Trophoblast cell (in vitro differentiated cells and primary cell): Measurements from ENCODE around the gene RAP1B.

Experiments
- DNase-seq, 2 donors: peaks; one replicate each; pipeline ENCODE4 v3.0.0-alpha.2; 2016
- H2AFZ ChIP-seq: 2 replicates; pipeline ENCODE4 v1.6.1; 2013; ENCODE audit warnings: low read length, moderate library complexity, mild to moderate bottlenecking; ENCODE audit not compliant: insufficient read depth, poor library complexity
- H2AK5ac ChIP-seq: 2 replicates; pipeline ENCODE4 v1.6.1; 2013; ENCODE audit warnings: mild to moderate bottlenecking, low read length
- H2BK120ac ChIP-seq: 2 replicates; pipeline ENCODE4 v1.6.1; 2013; ENCODE audit warnings: low read length, mild to moderate bottlenecking, moderate library complexity; ENCODE audit not compliant: insufficient read depth, poor library complexity
- H2BK12ac ChIP-seq: 2 replicates; pipeline ENCODE4 v1.6.1; 2013; ENCODE audit warnings: mild to moderate bottlenecking, low read length, moderate library complexity
- H2BK5ac ChIP-seq: 2 replicates; pipeline ENCODE4 v1.6.1; 2013; ENCODE audit warnings: low read length, low read depth, moderate library complexity, mild to moderate bottlenecking; ENCODE audit not compliant: poor library complexity
- H3K14ac ChIP-seq: 2 replicates; pipeline ENCODE4 v1.6.1; 2013; ENCODE audit warnings: mild to moderate bottlenecking, low read length
- H3K18ac ChIP-seq: 2 replicates; pipeline ENCODE4 v1.6.1; 2013; ENCODE audit warnings: mild to moderate bottlenecking, low read length
- H3K23ac ChIP-seq: 2 replicates; pipeline ENCODE4 v1.6.1; 2013; ENCODE audit warnings: low read length
- H3K27ac ChIP-seq: 2 replicates; pipeline ENCODE4 v1.5.1; 2013; ENCODE audit warnings: low read depth, mild to moderate bottlenecking, inconsistent platforms, low read length, moderate library complexity
- H3K27me3 ChIP-seq: 2 replicates; pipeline ENCODE4 v1.6.1; 2013; ENCODE audit warnings: inconsistent platforms, mild to moderate bottlenecking, low read length, moderate library complexity; ENCODE audit not compliant: insufficient read depth
- H3K36me3 ChIP-seq, 2 experiments: 1 replicate in 1 of 2; 2 replicates in 1 of 2; pipeline ENCODE4 v1.6.1; 2013; ENCODE audit warnings: low read length in 2 of 2, mild to moderate bottlenecking in 2 of 2, moderate library complexity in 1 of 2; ENCODE audit not compliant: insufficient read depth in 2 of 2, control insufficient read depth in 1 of 2
- H3K4ac ChIP-seq: 2 replicates; pipeline ENCODE4 v1.6.1; 2013; ENCODE audit warnings: low read depth, mild to moderate bottlenecking, low read length, moderate library complexity
- H3K4me1 ChIP-seq, 2 experiments: 1 replicate in 1 of 2; 2 replicates in 1 of 2; pipeline ENCODE4 v1.6.1; 2013; ENCODE audit warnings: low read length in 2 of 2, mild to moderate bottlenecking in 2 of 2, moderate library complexity in 1 of 2; ENCODE audit not compliant: insufficient read depth in 2 of 2, control insufficient read depth in 1 of 2
- H3K4me2 ChIP-seq: 2 replicates; pipeline ENCODE4 v1.6.1; 2013; ENCODE audit warnings: inconsistent platforms, mild to moderate bottlenecking, low read length, moderate library complexity
- H3K4me3 ChIP-seq: 2 replicates; pipeline ENCODE4 v1.5.1; 2013; ENCODE audit warnings: mild to moderate bottlenecking, low read depth, low read length, inconsistent platforms
- H3K79me1 ChIP-seq: one replicate; pipeline ENCODE4 v1.6.1; 2013; ENCODE audit warnings: low read length
- H3K79me2 ChIP-seq: 2 replicates; pipeline ENCODE4 v1.6.1; 2013; ENCODE audit warnings: low read length, mild to moderate bottlenecking; ENCODE audit not compliant: control insufficient read depth, insufficient read depth, poor library complexity
- H3K9ac ChIP-seq: 2 replicates; pipeline ENCODE4 v1.6.1; 2013; ENCODE audit warnings: mild to moderate bottlenecking, low read length
- H3K9me3 ChIP-seq: 2 replicates; pipeline ENCODE4 v1.6.1; 2013; ENCODE audit warnings: low read depth, mild to moderate bottlenecking, control low read depth, inconsistent platforms, low read length; ENCODE audit not compliant: insufficient read depth
- H4K12ac ChIP-seq: 2 replicates; pipeline ENCODE4 v1.6.1; 2013; ENCODE audit warnings: low read depth, mild to moderate bottlenecking, low read length, moderate library complexity
- H4K8ac ChIP-seq: 2 replicates; pipeline ENCODE4 v1.6.1; 2013; ENCODE audit warnings: low read depth, mild to moderate bottlenecking, low read length, moderate library complexity
- H4K91ac ChIP-seq: one replicate; pipeline ENCODE4 v1.6.1; 2013; ENCODE audit warnings: low read depth, mild to moderate bottlenecking, low read length, moderate library complexity
- WGBS: extraction: QIAGEN DNeasy Blood & Tissue Kit; methylation state at CpG from one replicate; pipeline ENCODE4 v1.1.7; 2013; ENCODE audit warnings: missing lambda C conversion rate; ENCODE audit not compliant: insufficient read length, insufficient coverage; ENCODE audit errors: extremely low coverage; 5-methylcytosine and 5-hydroxymethylcytosine counted together

RAP1B gene

DNA sequence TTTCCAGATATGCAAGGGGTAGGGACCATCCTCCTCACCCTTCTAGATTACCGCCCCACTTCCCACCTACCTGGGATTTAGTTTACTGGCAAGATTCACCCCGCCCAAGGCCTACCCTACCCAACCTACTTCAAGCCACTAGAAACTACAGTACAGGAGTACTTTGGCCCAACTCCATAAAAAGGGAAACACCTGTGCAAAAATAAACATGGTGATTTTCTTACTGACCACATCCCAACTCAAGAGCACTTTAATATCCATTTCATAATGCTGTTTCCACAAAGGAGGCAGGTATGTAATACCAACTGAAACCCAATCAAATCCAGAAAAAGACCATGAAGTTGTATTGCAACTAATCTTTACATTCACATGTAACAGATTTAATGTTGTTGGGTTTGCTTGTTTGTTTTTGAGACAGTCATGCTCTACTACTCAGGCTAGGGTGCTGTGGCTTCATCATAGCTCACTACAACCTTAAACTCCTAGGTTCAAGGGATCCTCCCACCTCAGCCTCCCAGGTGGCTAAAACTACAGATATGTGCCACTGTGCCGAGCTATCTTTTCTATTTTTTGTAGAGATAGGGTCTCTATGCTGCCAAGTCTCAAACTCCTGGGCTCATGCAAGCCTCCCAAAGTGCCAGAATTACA is 41.7 kb upstream of the RAP1B start:
- Histone ChIP-seq H3K27me3 (no peaks in the 10 kb centered on the region), H2BK120ac (peak overlapping the region; percentile 66), H3K9me3 (no peaks in the 10 kb centered on the region), H3K4me2 (no peak overlapping the region), H3K79me2 (no peaks in the 10 kb centered on the region), H3K14ac (no peak overlapping the region), H3K9ac (no peak overlapping the region), H4K8ac (no peak overlapping the region), H3K18ac (no peak overlapping the region), H2AFZ (no peak overlapping the region), H3K79me1 (no peaks in the 10 kb centered on the region), H3K4me3 (no peak overlapping the region), H3K4me1 (no peaks in the 10 kb centered on the region), H2AK5ac (no peak overlapping the region), H3K4ac (no peak overlapping the region), H4K12ac (no peak overlapping the region), H2BK5ac (no peak overlapping the region), H3K36me3 (no peaks in the 10 kb centered on the region), H2BK12ac (no peak overlapping the region), H3K27ac (no peak overlapping the region), H4K91ac (no peak overlapping the region), H3K23ac (no peak overlapping the region)
- DNase-seq = no peak
- WGBS = no CpG with 5 or more reads among the region's 3 CpGs

DNA sequence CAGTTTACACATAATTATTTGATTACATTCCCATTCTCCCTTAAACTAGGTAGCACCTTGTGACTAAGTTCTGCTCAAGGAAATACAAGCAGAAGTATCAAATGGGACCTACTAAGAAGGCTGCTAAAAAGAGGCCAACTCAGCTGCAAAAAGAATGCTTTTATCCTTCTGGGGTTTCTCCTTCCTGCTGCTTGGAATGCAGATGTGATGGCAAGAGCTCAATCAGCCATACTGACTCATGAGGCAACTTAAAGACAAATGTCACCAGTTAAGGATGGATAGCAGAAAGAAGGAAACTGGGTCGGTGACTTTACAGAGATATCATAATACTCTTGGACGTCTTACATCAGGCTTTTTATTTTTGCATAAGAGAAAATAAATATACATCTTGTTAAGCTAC is 38.0 kb upstream of the RAP1B start:
- Histone ChIP-seq H3K4me1 (no peaks in the 10 kb centered on the region), H3K4me3 (no peak overlapping the region), H4K8ac (no peak overlapping the region), H3K9ac (no peak overlapping the region), H2BK5ac (no peak overlapping the region), H2AK5ac (no peak overlapping the region), H3K27ac (no peak overlapping the region), H2AFZ (no peak overlapping the region), H2BK120ac (no peak overlapping the region), H4K12ac (no peak overlapping the region), H3K79me1 (no peaks in the 10 kb centered on the region), H3K23ac (no peak overlapping the region), H3K27me3 (no peaks in the 10 kb centered on the region), H3K14ac (no peak overlapping the region), H3K4ac (no peak overlapping the region), H3K36me3 (no peaks in the 10 kb centered on the region), H3K18ac (no peak overlapping the region), H2BK12ac (no peak overlapping the region), H3K79me2 (no peaks in the 10 kb centered on the region), H4K91ac (no peak overlapping the region), H3K4me2 (no peak overlapping the region), H3K9me3 (no peaks in the 10 kb centered on the region)
- no peak for DNase-seq
- no CpG with 5 or more reads among the region's 2 CpGs for whole genome bisulfite sequencing

DNA sequence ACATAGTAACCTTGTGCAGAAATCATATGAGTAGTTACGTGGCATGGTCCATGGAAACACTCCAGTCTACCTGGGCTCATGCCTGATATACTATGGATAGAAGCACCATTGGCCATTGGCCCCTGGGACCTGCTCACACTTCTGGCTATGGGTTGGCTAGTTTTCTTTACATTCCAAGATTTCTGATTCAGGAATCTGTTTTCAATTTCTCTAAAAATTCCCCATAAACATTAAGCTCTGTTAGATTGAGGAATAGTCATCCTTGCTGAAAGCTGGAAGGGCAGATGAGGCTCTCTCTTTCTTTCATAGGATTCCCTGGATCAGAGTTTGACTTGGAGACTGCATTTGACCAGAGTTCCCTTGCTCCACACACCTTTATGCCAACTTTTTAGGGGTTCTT is 37.3 kb upstream of the RAP1B start:
- Histone ChIP-seq H3K18ac (no peak overlapping the region), H4K8ac (no peak overlapping the region), H2BK5ac (no peak overlapping the region), H3K4me3 (no peak overlapping the region), H3K4me2 (no peak overlapping the region), H3K79me1 (no peaks in the 10 kb centered on the region), H2AK5ac (no peak overlapping the region), H3K27me3 (no peaks in the 10 kb centered on the region), H2BK120ac (no peak overlapping the region), H3K9me3 (no peaks in the 10 kb centered on the region), H4K12ac (no peak overlapping the region), H3K4ac (no peak overlapping the region), H3K14ac (no peak overlapping the region), H2AFZ (no peak overlapping the region), H2BK12ac (no peak overlapping the region), H3K27ac (no peak overlapping the region), H4K91ac (no peak overlapping the region), H3K4me1 (no peaks in the 10 kb centered on the region), H3K23ac (no peak overlapping the region), H3K9ac (no peak overlapping the region), H3K36me3 (no peaks in the 10 kb centered on the region), H3K79me2 (no peaks in the 10 kb centered on the region)
- WGBS = no CpG with 5 or more reads among the region's 1 CpG
- DNase-seq = no peak

DNA sequence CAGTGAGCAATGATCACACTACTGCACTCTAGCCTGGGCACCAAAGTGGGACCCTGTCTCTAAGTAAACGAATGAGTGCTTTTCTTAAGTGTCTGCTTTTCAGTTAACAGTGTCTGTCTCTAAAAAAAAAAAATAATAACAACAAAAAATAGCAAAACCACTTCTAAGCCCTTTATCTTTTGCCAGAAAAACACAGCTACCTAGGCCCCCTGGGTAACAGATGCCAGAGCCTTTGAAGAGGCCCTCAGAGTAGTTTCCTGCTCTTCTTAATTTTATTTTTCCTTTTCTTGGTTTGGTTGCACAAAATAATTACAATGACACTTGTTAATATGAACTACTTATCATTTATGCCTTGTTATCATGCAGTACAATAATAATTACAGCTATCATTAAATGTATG is 32.8 kb upstream of the RAP1B start:
- Histone ChIP-seq H3K23ac (no peak overlapping the region), H4K91ac (no peak overlapping the region), H2BK5ac (no peak overlapping the region), H4K8ac (no peak overlapping the region), H3K4me3 (no peak overlapping the region), H3K18ac (no peak overlapping the region), H3K36me3 (no peaks in the 10 kb centered on the region), H3K9ac (no peak overlapping the region), H2AK5ac (no peak overlapping the region), H3K4ac (no peak overlapping the region), H2BK120ac (no peak overlapping the region), H3K14ac (no peak overlapping the region), H3K4me1 (no peaks in the 10 kb centered on the region), H3K9me3 (no peaks in the 10 kb centered on the region), H3K79me1 (no peaks in the 10 kb centered on the region), H3K27me3 (no peaks in the 10 kb centered on the region), H4K12ac (no peak overlapping the region), H2BK12ac (no peak overlapping the region), H2AFZ (no peak overlapping the region), H3K79me2 (no peaks in the 10 kb centered on the region), H3K4me2 (no peak overlapping the region), H3K27ac (no peak overlapping the region)
- DNase-seq = no peak
- WGBS = no CpG with 5 or more reads among the region's 1 CpG
